ENCODE results near the gene PRSS22. TPM values are rescaled to one million over a fixed set of nuclear protein-coding genes. Genes with fewer than 3 reads are reported as not detected.

PRSS22 gene
- total and polyA plus RNA-seq, 2 donors (not counting 1 experiment from before 2014, with no cell fraction given), result not detected

DNA sequence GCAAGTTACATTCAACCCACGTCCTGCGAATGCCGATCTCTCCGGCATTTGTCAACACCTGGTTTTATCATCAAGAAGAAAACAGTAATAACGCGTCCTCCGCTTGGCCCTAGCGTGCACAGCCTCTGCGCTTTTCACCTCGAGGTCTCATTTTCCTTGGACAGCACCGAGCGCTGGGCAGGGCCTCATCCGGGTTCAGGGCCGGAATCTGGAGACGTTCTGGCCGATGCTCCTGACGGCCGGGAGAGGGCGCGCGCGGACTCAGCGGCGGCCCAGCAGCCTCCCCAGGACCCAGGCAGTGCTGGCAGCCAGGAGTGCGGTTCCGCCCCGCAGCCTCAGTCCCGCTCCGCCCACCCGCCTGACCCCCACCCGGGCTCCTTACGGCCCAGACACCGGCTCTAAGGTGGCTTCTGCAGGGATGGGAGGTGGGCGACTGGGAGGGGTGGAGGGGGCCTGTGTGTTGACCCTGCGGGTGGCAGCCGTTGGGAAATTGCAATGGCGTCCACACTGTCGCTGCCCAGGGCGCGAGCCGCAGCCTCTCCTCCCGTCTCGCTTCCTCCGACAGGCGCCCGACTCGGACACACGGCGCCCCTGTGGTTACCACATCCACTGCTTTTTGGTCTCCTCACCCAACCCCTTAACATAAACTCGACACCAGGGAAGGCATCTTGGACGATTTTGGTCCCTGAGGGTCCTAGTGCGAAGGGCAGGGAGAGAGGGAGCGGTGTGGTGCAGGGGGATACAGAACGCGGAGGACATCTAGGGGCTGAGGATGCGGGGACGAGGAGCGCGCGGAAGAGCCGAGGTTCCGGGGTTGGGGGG lies 46.3 kb upstream of the PRSS22 start:
- Histone ChIP-seq H2AFZ (ENCODE audit: insufficient read depth, low read depth, low read length, poor library complexity, severe bottlenecking) (peak overlapping the region; percentile 91), H3K4me2 (replicated peaks; ENCODE audit: low read depth, low read length, poor library complexity, severe bottlenecking) (peak overlapping the region; percentile 98), H4K20me1 (ENCODE audit: control insufficient read depth, insufficient read depth, low read length, poor library complexity, severe bottlenecking) (no peaks in the 10 kb centered on the region), H3K27ac (ENCODE audit: low read length in 2 of 2) (peak overlapping the region; percentile 19 to 34), H3K36me3 (replicated peaks in 1 of 2; ENCODE audit: control extremely low read depth in 1 of 2, control insufficient read depth in 1 of 2, extremely low read depth in 1 of 2, insufficient read depth in 2 of 2, low read length in 1 of 2) (no peaks in the 10 kb centered on the region), H3K4me3 (ENCODE audit: control extremely low read depth in 1 of 5, extremely low read depth in 1 of 5, insufficient read depth in 1 of 5, low read depth in 2 of 5, low read length in 4 of 5) (peak overlapping the region; percentile 56 to 85 (median 74)), H3K9me3 (ENCODE audit: control extremely low read depth in 1 of 3, control insufficient read depth in 2 of 3, insufficient read depth in 1 of 3, low read length in 2 of 3) (peaks cover 0 to 4% (median 0%) of the 10 kb centered on the region in 3 donors), H3K9ac (ENCODE audit: low read length) (peak overlapping the region; percentile 76), H3K79me2 (ENCODE audit: control insufficient read depth, insufficient read depth, low read length) (no peaks in the 10 kb centered on the region), H3K4me1 (ENCODE audit: control insufficient read depth in 2 of 2, insufficient read depth in 2 of 2, low read length in 2 of 2) (peaks cover 10 to 28% of the 10 kb centered on the region in 2 donors), H3K27me3 (replicated peaks in 1 of 4; ENCODE audit: control extremely low read depth in 1 of 4, control insufficient read depth in 3 of 4, insufficient read depth in 4 of 4, low read length in 3 of 4) (no peaks in the 10 kb centered on the region)
- H3K27ac Mint-ChIP-seq, result peak overlapping the region; percentile 86
- ATAC-seq (ENCODE audit: low read depth) (peak; percentile 63), DNase-seq (peak; percentile 88)
- no peaks in the 10 kb centered on the region for H3K27me3 Mint-ChIP-seq
- peaks cover 30% of the 10 kb centered on the region for H3K4me1 Mint-ChIP-seq
- H3K9me3 Mint-ChIP-seq (ENCODE audit: insufficient read depth), result no peaks in the 10 kb centered on the region
- ChIA-PET POLR2A (no interaction called here), CTCF (interaction anchor here (1.0 to 2.6 kb wide), 2 partner anchors 21 to 23 kb away, joined by 3 to 10 read pairs; partner anchors contain the start of gene FLYWCH2)
- WGBS (ENCODE audit: insufficient coverage), result 2% methylated on average over 56 of the region's 62 CpGs
- intact Hi-C loops (cut with micrococcal nuclease), result loop anchor here (1.0 to 10.0 kb wide), 3 partner anchors 15 to 750 kb away; partner anchors contain the start of genes KREMEN2 and TRAF7
- TF ChIP-seq EZH2 (IDR thresholded peaks at IDR 0.05; ENCODE audit: borderline replicate concordance, insufficient read depth, low read depth, low read length, poor library complexity, severe bottlenecking), result no peak
- TF ChIP-seq, protein P1, sequence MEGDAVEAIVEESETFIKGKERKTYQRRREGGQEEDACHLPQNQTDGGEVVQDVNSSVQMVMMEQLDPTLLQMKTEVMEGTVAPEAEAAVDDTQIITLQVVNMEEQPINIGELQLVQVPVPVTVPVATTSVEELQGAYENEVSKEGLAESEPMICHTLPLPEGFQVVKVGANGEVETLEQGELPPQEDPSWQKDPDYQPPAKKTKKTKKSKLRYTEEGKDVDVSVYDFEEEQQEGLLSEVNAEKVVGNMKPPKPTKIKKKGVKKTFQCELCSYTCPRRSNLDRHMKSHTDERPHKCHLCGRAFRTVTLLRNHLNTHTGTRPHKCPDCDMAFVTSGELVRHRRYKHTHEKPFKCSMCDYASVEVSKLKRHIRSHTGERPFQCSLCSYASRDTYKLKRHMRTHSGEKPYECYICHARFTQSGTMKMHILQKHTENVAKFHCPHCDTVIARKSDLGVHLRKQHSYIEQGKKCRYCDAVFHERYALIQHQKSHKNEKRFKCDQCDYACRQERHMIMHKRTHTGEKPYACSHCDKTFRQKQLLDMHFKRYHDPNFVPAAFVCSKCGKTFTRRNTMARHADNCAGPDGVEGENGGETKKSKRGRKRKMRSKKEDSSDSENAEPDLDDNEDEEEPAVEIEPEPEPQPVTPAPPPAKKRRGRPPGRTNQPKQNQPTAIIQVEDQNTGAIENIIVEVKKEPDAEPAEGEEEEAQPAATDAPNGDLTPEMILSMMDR (IDR thresholded peaks at IDR 0.05), result peak; percentile 92
- peak overlapping the region; percentile 93 for H3K4me3 Mint-ChIP-seq

Data from B cell (primary cell).